ENCODE measurements around the gene RPL27.
"Not testable (repeated sequence)": the region's sequence is repeated elsewhere in the genome, so short reads cannot be mapped to it uniquely, and the experiment has no call there.

RPL27 gene

DNA sequence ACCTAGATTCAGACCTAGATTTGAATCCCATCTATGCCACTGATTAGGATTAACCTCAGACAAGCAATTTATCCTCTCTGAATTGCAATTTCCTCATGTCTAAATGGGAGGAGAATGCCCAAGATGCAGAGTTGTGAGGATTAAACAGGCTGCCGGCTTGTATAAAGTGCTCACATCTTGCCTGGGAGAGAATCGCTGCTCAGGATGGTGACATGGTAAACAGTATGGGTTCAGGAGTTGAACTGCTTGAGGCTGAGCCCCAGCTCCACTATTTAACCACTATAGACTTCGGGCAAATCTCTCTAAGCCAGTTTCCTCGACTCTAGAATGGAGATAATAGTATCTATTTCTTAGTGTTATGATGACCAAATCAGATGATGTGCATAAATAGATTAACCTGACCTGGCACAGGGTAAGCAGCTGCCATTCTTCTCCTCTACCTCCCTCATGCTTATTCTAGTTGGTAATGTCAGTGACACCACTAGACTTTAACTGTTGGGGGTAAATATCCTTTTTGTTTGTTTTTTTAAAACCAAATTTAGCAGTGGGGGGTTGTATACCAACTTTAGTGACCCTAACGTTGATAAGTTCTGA is 732 bp upstream of the RPL27 start:
- FAIRE-seq = no peak

DNA sequence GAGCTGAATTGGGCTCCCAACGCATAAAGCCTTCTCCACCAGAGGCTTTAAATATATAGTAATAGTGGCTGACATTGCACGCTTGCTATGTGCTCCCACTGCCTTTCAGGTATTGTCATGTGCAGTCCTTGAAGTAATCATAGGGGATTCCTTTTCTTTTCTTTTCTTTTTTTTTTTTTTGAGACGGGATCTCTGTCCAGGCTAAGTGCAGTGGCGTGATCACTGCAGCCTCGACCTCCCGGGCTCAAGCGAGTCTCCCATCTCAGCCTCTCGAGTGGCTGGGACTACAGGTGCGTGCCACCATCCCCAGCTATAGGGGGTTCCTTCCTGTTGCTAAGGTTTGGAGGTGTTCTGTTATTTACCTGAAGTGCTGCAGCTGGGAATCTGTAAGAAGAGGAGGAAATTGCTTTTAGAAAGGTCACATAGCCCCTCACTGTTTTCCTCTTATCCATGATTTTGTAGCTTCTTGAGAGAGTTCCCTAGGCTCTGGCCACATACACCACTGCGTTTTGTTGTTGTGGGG is 845 bp downstream of the RPL27 start:
- FAIRE-seq = no peak

- FAIRE-seq = not testable (repeated sequence)
Measured at GRCh38 chr17:43000894-43001293, 2.7 kb downstream of the RPL27 start.

GRCh38 chr17:43003542-43004172 is 5.4 kb downstream of the RPL27 start:
- FAIRE-seq = peak; percentile 95

- peak; percentile 69 for FAIRE-seq
Measured at GRCh38 chr17:43006639-43007551, 8.7 kb downstream of the RPL27 start, which contains the start of gene IFI35. TSS of gene IFI35 (plus strand) at chr17:43006784. CDS start at chr17:43006948, 164 bp downstream.

DNA sequence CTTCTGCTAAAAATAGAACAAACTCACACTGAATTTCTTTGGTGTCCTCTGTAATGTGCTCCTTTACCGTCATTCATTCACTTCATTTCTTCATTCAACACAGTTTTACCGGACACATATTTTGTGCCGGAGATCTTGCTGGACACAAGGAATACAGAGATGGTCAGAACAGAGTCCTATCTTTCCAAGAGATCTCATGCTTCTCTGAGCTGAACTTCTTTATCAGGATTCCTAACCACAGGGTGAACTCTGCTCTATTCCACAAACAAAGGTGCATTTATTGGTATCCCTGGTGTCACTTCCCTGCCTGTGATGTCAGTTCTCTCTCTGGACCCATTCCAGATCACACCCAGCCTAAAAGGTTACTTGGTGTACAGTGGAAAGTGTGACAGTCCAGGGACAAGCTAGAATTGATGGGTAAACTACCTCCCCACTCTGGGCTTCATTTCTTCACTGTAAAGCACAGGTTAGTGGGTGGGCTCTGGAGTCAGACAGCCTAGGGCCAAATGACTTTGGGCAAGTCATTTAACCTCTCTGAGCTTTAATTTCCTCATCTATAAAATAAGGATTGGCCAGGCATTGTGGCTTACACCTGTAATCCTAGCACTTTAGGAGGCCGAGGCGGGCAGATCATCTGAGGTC is 12.6 kb downstream of the RPL27 start:
- no peak for FAIRE-seq

GRCh38 chr17:43011728-43012472 is 13.7 kb downstream of the RPL27 start:
- no peak for FAIRE-seq

DNA sequence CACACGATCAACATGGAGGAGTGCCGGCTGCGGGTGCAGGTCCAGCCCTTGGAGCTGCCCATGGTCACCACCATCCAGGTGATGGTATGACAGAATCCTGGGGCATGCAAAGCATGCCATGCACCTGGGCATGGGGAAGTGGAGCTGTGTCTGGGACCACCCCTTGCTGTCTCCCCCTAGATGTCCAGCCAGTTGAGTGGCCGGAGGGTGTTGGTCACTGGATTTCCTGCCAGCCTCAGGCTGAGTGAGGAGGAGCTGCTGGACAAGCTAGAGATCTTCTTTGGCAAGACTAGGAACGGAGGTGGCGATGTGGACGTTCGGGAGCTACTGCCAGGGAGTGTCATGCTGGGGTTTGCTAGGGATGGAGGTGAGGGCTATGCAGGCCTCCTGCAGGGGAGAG is 15.1 kb downstream of the RPL27 start:
- FAIRE-seq = no peak

DNA sequence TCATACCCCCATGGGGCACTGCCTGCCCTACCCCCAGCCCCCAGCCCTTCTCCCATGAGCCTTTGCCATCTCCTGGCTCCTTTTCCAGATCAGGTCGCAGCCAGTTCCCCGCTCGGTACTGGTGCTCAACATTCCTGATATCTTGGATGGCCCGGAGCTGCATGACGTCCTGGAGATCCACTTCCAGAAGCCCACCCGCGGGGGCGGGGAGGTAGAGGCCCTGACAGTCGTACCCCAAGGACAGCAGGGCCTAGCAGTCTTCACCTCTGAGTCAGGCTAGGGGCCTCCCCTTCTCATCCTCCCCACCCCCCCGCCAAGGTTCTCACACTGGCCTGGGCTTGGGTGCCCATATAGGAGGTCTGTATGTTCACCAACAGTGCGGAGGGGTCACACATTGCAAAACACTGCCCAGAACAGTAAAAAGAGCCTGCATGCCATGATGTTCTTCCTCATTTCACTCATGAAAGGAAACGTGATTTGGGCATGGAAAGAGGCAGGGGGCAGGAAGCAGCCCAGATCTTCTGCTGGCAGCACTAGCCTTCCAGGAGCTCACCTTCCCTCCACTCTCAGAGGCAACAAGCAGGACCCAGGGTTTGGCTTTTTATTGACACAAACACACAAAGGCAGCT is 15.9 kb downstream of the RPL27 start:
- no peak for FAIRE-seq

- FAIRE-seq = no peak
Measured at GRCh38 chr17:43014649-43015542, 16.7 kb downstream of the RPL27 start.

DNA sequence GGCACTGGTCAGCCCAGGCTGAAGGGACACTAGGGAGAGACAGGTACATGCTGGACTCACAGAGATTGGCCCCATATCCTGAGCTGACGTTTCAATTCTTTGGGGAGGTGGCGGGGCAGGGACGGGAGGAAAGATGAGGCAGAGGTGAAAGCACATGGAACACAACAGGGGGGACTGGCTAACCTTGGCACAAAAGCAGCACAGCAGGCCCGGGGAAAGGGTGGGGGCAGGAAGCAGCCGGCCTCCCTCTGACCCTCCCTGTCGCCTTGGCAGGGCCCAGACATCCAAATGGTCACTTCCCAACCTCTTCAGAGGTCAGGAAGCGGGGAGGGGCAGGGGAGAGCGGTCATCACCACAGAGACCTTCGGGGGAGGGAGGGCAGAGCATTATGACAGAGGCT is 17.4 kb downstream of the RPL27 start:
- FAIRE-seq = no peak

GRCh38 chr17:43016216-43016615 is 18.0 kb downstream of the RPL27 start:
- FAIRE-seq = no peak

GRCh38 chr17:43018008-43018853 is 20.0 kb downstream of the RPL27 start:
- FAIRE-seq = no peak

- FAIRE-seq = no peak
Measured at GRCh38 chr17:43018932-43019331, 20.7 kb downstream of the RPL27 start.

- FAIRE-seq = no peak
Measured at GRCh38 chr17:43019418-43019817, 21.2 kb downstream of the RPL27 start.

DNA sequence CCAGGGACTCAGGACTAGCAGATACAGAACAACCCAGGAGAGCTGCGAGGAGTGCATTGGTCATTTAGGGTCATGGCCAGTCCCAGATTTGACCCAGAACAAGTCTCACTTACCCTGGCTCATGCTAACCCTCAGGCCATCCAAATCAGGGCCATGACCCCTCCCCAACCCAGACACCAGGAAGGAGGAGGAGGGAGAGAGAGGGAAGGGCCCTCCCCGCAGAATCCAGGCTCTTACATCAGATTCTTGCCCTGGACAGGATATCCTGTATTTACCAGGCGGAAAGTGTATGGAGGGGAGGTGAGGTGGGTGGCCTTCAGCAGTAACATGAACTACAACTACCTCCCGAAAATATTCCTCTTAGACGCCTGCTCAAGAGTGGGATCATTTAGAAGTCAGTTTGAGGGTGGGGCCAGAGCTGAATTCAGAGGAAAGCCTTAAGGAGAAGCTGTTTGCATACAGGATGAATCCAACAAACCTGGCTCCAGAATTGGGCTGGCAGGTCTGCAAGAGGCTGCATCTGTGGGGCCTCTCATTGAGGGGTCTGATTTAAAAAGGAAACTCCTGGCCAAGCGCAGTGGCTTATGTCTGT is 21.9 kb downstream of the RPL27 start:
- no peak for FAIRE-seq

GRCh38 chr17:43020789-43021740 is 22.8 kb downstream of the RPL27 start:
- no peak for FAIRE-seq
